IMR-90 (cell line): Measurements from ENCODE around the gene SMYD4. TPM values are rescaled to one million over a fixed set of nuclear protein-coding genes. Genes with fewer than 3 reads are reported as not detected.

Experiments used
- ATAC-seq: fragments of 200-7000 bp; cut with Tn5 transposase; 2 replicates; pipeline ENCODE4 v1.9.1; 2020; ENCODE audit warnings: low read depth, mild to moderate bottlenecking, moderate library complexity
- BruUV-seq: library from RNA; stranded (reverse); fragments of 400-500 nt; replicated peaks from 2 replicates; lab custom pipeline; 2021; lab: Mats Ljungman, UMichigan
- CTCF ChIA-PET: fragments of 300-600 bp; formaldehyde crosslinking; extraction: SDS; loops from one replicate; lab custom pipeline; 2021; ENCODE audit warnings: antibody characterized with exemption; lab: Yijun Ruan, JAX
- POLR2A ChIA-PET: fragments of 300-600 bp; sonication (Branson Sonifier 250); formaldehyde crosslinking; loops from one replicate; lab custom pipeline; 2022; ENCODE audit warnings: antibody characterized with exemption; ENCODE audit not compliant: unreplicated experiment; lab: Charles Lee
- DNase-seq: peaks from one replicate; pipeline ENCODE4 v3.0.0; 2013
- H2AFZ ChIP-seq: replicated peaks from 2 replicates; pipeline ENCODE3; 2013; ENCODE audit warnings: low read length, mild to moderate bottlenecking; ENCODE audit not compliant: poor library complexity
- H2AK5ac ChIP-seq: 2 replicates; pipeline ENCODE4 v1.6.1; 2013; ENCODE audit warnings: low read depth, low read length, inconsistent platforms
- H2AK9ac ChIP-seq: replicated peaks from 2 replicates; pipeline ENCODE3; 2013; ENCODE audit warnings: mild to moderate bottlenecking, low read depth, low read length, moderate library complexity; ENCODE audit not compliant: poor library complexity
- H2BK120ac ChIP-seq: 2 replicates; pipeline ENCODE4 v1.6.1; 2013; ENCODE audit warnings: low read depth, low read length, inconsistent platforms
- H2BK15ac ChIP-seq: 3 replicates; pipeline ENCODE4 v1.6.1; 2013; ENCODE audit warnings: low read depth, low read length, inconsistent platforms
- H2BK20ac ChIP-seq: 2 replicates; pipeline ENCODE4 v1.6.1; 2013; ENCODE audit warnings: low read depth, mild to moderate bottlenecking, inconsistent platforms, low read length, moderate library complexity
- H2BK5ac ChIP-seq: 2 replicates; pipeline ENCODE4 v1.6.1; 2013; ENCODE audit warnings: mild to moderate bottlenecking, low read depth, low read length, inconsistent platforms; ENCODE audit not compliant: poor library complexity, severe bottlenecking
- H3K14ac ChIP-seq: replicated peaks from 2 replicates; pipeline ENCODE4 v1.6.1; 2013; ENCODE audit warnings: low read depth, low read length, inconsistent platforms
- H3K18ac ChIP-seq: 2 replicates; pipeline ENCODE4 v1.6.1; 2013; ENCODE audit warnings: low read depth, low read length, control low read depth
- H3K23ac ChIP-seq: 2 replicates; pipeline ENCODE4 v1.6.1; 2013; ENCODE audit warnings: low read depth, low read length, inconsistent platforms
- H3K27ac ChIP-seq: 2 replicates; pipeline ENCODE4 v1.5.1; 2013; ENCODE audit warnings: mild to moderate bottlenecking, control low read depth, low read length; ENCODE audit not compliant: insufficient read depth
- H3K27me3 ChIP-seq: 2 replicates; pipeline ENCODE4 v1.6.1; 2013; ENCODE audit warnings: low read length; ENCODE audit not compliant: control insufficient read depth, insufficient read depth
- H3K36me3 ChIP-seq: 2 replicates; pipeline ENCODE4 v1.6.1; 2013; ENCODE audit warnings: low read length, mixed read lengths; ENCODE audit not compliant: control insufficient read depth, insufficient read depth
- H3K4ac ChIP-seq: 2 replicates; pipeline ENCODE4 v1.6.1; 2013; ENCODE audit warnings: low read depth, low read length, inconsistent platforms
- H3K4me1 ChIP-seq: 2 replicates; pipeline ENCODE4 v1.6.1; 2013; ENCODE audit warnings: low read length, mixed read lengths; ENCODE audit not compliant: control insufficient read depth, insufficient read depth
- H3K4me2 ChIP-seq: 2 replicates; pipeline ENCODE4 v1.6.1; 2013; ENCODE audit warnings: low read depth, mild to moderate bottlenecking, control low read depth, low read length, moderate library complexity
- H3K4me3 ChIP-seq: 2 replicates; pipeline ENCODE4 v1.5.1; 2013; ENCODE audit warnings: low read depth, mild to moderate bottlenecking, control low read depth, low read length, moderate library complexity; ENCODE audit not compliant: insufficient read depth
- H3K56ac ChIP-seq: 2 replicates; pipeline ENCODE4 v1.6.1; 2013; ENCODE audit warnings: low read length, inconsistent platforms; ENCODE audit not compliant: insufficient read depth; ENCODE audit errors: extremely low read depth
- H3K79me1 ChIP-seq, 2 experiments: 2 replicates each; pipeline ENCODE4 v1.6.1; 2013; ENCODE audit warnings: low read length in 2 of 2, inconsistent platforms in 1 of 2, low read depth in 1 of 2
- H3K9ac ChIP-seq: 2 replicates; pipeline ENCODE4 v1.6.1; 2013; ENCODE audit warnings: low read depth, low read length, control low read depth
- H3K9me1 ChIP-seq: 2 replicates; pipeline ENCODE4 v1.6.1; 2013; ENCODE audit warnings: low read length, inconsistent platforms; ENCODE audit not compliant: insufficient read depth
- H3K9me3 ChIP-seq: 2 replicates; pipeline ENCODE4 v1.6.1; 2013; ENCODE audit warnings: low read length; ENCODE audit not compliant: control insufficient read depth, insufficient read depth
- H4K20me1 ChIP-seq: 2 replicates; pipeline ENCODE4 v1.6.1; 2013; ENCODE audit warnings: low read length, inconsistent platforms; ENCODE audit not compliant: insufficient read depth
- H4K5ac ChIP-seq: 2 replicates; pipeline ENCODE4 v1.6.1; 2013; ENCODE audit warnings: mild to moderate bottlenecking, low read depth, low read length, control low read depth
- H4K8ac ChIP-seq, 2 experiments: 2 replicates each; pipeline ENCODE4 v1.6.1; 2013; ENCODE audit warnings: low read depth in 2 of 2, low read length in 2 of 2, control low read depth in 1 of 2, inconsistent platforms in 1 of 2
- H4K91ac ChIP-seq: 2 replicates; pipeline ENCODE4 v1.6.1; 2013; ENCODE audit warnings: low read depth, low read length, inconsistent platforms; ENCODE audit not compliant: insufficient read depth
- BHLHE40 ChIP-seq: fragments of 150-350 bp; IDR thresholded peaks from 2 replicates; pipeline ENCODE4 v1.6.1; 2016; ENCODE audit warnings: mild to moderate bottlenecking, low read depth, low read length
- CEBPB ChIP-seq: IDR thresholded peaks from 2 replicates; pipeline ENCODE4 v1.6.1; 2012; ENCODE audit warnings: low read depth, low read length, improper control_type of control experiment
- CHD1 ChIP-seq: IDR thresholded peaks from 2 replicates; pipeline ENCODE4 v1.6.1; 2012; ENCODE audit warnings: low read depth, low read length, improper control_type of control experiment
- CTCF ChIP-seq: conservative IDR thresholded peaks from 2 replicates; pipeline ENCODE4 v1.5.1; 2012; ENCODE audit warnings: mild to moderate bottlenecking, low read depth, low read length, improper control_type of control experiment
- FOS ChIP-seq: fragments of 150-350 bp; IDR thresholded peaks from 2 replicates; pipeline ENCODE4 v1.6.1; 2016; ENCODE audit warnings: low read depth, low read length
- MAFK ChIP-seq: IDR thresholded peaks from 2 replicates; pipeline ENCODE4 v1.6.1; 2012; ENCODE audit warnings: low read depth, low read length, improper control_type of control experiment
- MAZ ChIP-seq: IDR thresholded peaks from 2 replicates; pipeline ENCODE4 v1.6.1; 2012; ENCODE audit warnings: low read depth, mild to moderate bottlenecking, low read length, improper control_type of control experiment, moderate library complexity, borderline replicate concordance
- MXI1 ChIP-seq: IDR thresholded peaks from 2 replicates; pipeline ENCODE4 v1.6.1; 2012; ENCODE audit warnings: low read depth, mild to moderate bottlenecking, low read length, moderate library complexity, borderline replicate concordance
- NFE2L2 ChIP-seq: fragments of 150-350 bp; IDR thresholded peaks from 2 replicates; pipeline ENCODE4 v1.6.1; 2016; ENCODE audit warnings: low read depth, mild to moderate bottlenecking, low read length
- POLR2A ChIP-seq: IDR thresholded peaks from 2 replicates; pipeline ENCODE4 v1.6.1; 2012; ENCODE audit warnings: mild to moderate bottlenecking, low read depth, low read length
- RAD21 ChIP-seq: IDR thresholded peaks from 2 replicates; pipeline ENCODE4 v1.6.1; 2012; ENCODE audit warnings: low read length, improper control_type of control experiment
- RCOR1 ChIP-seq: IDR thresholded peaks from 2 replicates; pipeline ENCODE4 v1.6.1; 2012; ENCODE audit warnings: mild to moderate bottlenecking, low read length, improper control_type of control experiment; ENCODE audit not compliant: insufficient replicate concordance
- RFX5 ChIP-seq: IDR thresholded peaks from 2 replicates; pipeline ENCODE4 v1.8.0; 2012; ENCODE audit warnings: low read depth, mild to moderate bottlenecking, low read length, moderate library complexity
- SMC3 ChIP-seq: fragments of 150-350 bp; IDR thresholded peaks from 2 replicates; pipeline ENCODE4 v1.6.1; 2016; ENCODE audit warnings: low read depth, mild to moderate bottlenecking, antibody characterized with exemption, low read length, moderate library complexity
- USF2 ChIP-seq: fragments of 150-350 bp; IDR thresholded peaks from 2 replicates; pipeline ENCODE4 v1.6.1; 2017; ENCODE audit warnings: mild to moderate bottlenecking, antibody characterized with exemption, low read length, low read depth
- WGBS, 2 experiments: methylation state at CpG; one replicate each; pipeline versions ENCODE4 v1.1.5 to v1.1.7; 2013; ENCODE audit warnings: missing lambda C conversion rate in 2 of 2; ENCODE audit not compliant: insufficient read length in 1 of 2; ENCODE audit errors: extremely low coverage in 2 of 2; 5-methylcytosine and 5-hydroxymethylcytosine counted together
- dilution Hi-C: fragments of 300-500 bp; cut with HindIII; formaldehyde crosslinking; loops from one replicate; pipeline ENCODE4 v1.14.3; 2018; ENCODE audit warnings: low sequenced_read_pairs; ENCODE audit not compliant: unreplicated experiment
- in situ Hi-C: fragments of 300-500 bp; cut with MboI; formaldehyde crosslinking; loops from 3 replicates; pipeline ENCODE4 v1.14.3; 2019; ENCODE audit warnings: low sequenced_read_pairs, inconsistent platforms, mixed read lengths
- intact Hi-C: fragments of 100-400 bp; cut with micrococcal nuclease; formaldehyde crosslinking; loops from 2 replicates; pipeline ENCODE4 v1.10.0; 2022
- polyA plus RNA-seq, 3 experiments: library from polyadenylated mRNA; depleted of rRNA; stranded (reverse); fragments of >200 nt; gene quantifications; 2 replicates each; pipeline ENCODE4 v1.2.3, GENCODE V29; 2012; ENCODE audit warnings: low replicate concordance in 1 of 3
- total RNA-seq: library from RNA; depleted of rRNA; stranded (reverse); fragments of >200 nt; gene quantifications from 2 replicates; pipeline ENCODE4 v1.2.3, GENCODE V29; 2012
- TF ChIP-seq, protein P1 (sequence below): fragments of 150-350 bp; IDR thresholded peaks from 2 replicates; pipeline ENCODE4 v1.6.1; 2016; ENCODE audit warnings: low read depth, mild to moderate bottlenecking, low read length, moderate library complexity, borderline replicate concordance

The SMYD4 gene
- total and polyA plus RNA-seq, 2 of the 4 experiments (the other 2 are of a cell fraction) = 5.3 to 7.2 TPM

GRCh38 chr17:1776328-1776727 lies 53.4 kb downstream of the SMYD4 start:
- H4K8ac ChIP-seq = no peak overlapping the region
- TF ChIP-seq CHD1 = no peak
- TF ChIP-seq RCOR1 = no peak
- TF ChIP-seq, protein P1, sequence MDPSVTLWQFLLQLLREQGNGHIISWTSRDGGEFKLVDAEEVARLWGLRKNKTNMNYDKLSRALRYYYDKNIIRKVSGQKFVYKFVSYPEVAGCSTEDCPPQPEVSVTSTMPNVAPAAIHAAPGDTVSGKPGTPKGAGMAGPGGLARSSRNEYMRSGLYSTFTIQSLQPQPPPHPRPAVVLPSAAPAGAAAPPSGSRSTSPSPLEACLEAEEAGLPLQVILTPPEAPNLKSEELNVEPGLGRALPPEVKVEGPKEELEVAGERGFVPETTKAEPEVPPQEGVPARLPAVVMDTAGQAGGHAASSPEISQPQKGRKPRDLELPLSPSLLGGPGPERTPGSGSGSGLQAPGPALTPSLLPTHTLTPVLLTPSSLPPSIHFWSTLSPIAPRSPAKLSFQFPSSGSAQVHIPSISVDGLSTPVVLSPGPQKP = no peak
- TF ChIP-seq USF2 = no peak
- TF ChIP-seq MXI1 = no peak
- TF ChIP-seq BHLHE40 = no peak
- TF ChIP-seq CEBPB = no peak
- TF ChIP-seq FOS = no peak
- TF ChIP-seq MAZ = no peak
- TF ChIP-seq NFE2L2 = no peak
- TF ChIP-seq RAD21 = no peak
- no peak for TF ChIP-seq MAFK
- TF ChIP-seq CTCF = no peak
- no peak for TF ChIP-seq SMC3
- TF ChIP-seq POLR2A = no peak
- no peak for TF ChIP-seq RFX5
- H2BK5ac ChIP-seq = no peak overlapping the region
- H3K14ac ChIP-seq = no peak overlapping the region
- H3K18ac ChIP-seq = no peak overlapping the region
- CTCF ChIA-PET = no interaction called here
- peaks cover 12% of the 10 kb centered on the region; the same call in 1 of the 2 replicates for H3K9me1 ChIP-seq
- H4K20me1 ChIP-seq = peaks cover 3% of the 10 kb centered on the region
- H3K4me2 ChIP-seq = no peak overlapping the region
- peaks cover 35% of the 10 kb centered on the region for H3K36me3 ChIP-seq
- no peak overlapping the region for H2BK20ac ChIP-seq
- H3K9me3 ChIP-seq = no peaks in the 10 kb centered on the region
- POLR2A ChIA-PET = no interaction called here
- H2AFZ ChIP-seq = no peak overlapping the region
- no TSS peak for BruUV-seq
- in situ Hi-C loops = no loop called here
- no peak overlapping the region for H2BK15ac ChIP-seq
- H2AK5ac ChIP-seq = no peak overlapping the region
- no peaks in the 10 kb centered on the region for H3K27me3 ChIP-seq
- H3K4me1 ChIP-seq = peaks cover 14% of the 10 kb centered on the region
- H3K4me3 ChIP-seq = no peak overlapping the region
- no peak overlapping the region for H3K4ac ChIP-seq
- 90% methylated on average over 7 of the region's 10 CpGs; no CpG with 5 or more reads in 1 of the 2 experiments for WGBS, 2 experiments
- H3K79me1 ChIP-seq = 0 out of 4 replicates have a peak, but pooled peaks cover 0 to 6% of the 10 kb centered on the region in 2 experiments
- intact Hi-C loops = no loop called here
- H3K9ac ChIP-seq = no peak overlapping the region
- ATAC-seq (no peak), DNase-seq (no peak)
- no peak overlapping the region for H3K23ac ChIP-seq
- no peak overlapping the region for H3K56ac ChIP-seq
- H2AK9ac ChIP-seq = no peak overlapping the region
- H4K91ac ChIP-seq = no peak overlapping the region
- dilution Hi-C loops = no loop called here
- H2BK120ac ChIP-seq = no peak overlapping the region
- no peak overlapping the region for H3K27ac ChIP-seq
- no peak overlapping the region for H4K5ac ChIP-seq
